ENCODE data around the gene RAB15. TPM values are rescaled to one million over a fixed set of nuclear protein-coding genes. Genes with fewer than 3 reads are reported as not detected.

Gene RAB15
- total RNA-seq, 3 donors from 2014 or later = 1.3 to 24.0 (median 17.7) TPM

GRCh38 chr14:64928239-64929013, 43.7 kb downstream of the RAB15 start:
- DNase-seq (ENCODE audit: low spot score in 2 of 2) = no peak
- H3K9me3 ChIP-seq = no peaks in the 10 kb centered on the region
- H3K27me3 ChIP-seq = no peaks in the 10 kb centered on the region
- intact Hi-C loops (cut with DNase I; ENCODE audit: low total_unique reads) = no loop called here
- H3K4me1 ChIP-seq = no peaks in the 10 kb centered on the region
- H3K27ac ChIP-seq = no peak overlapping the region
- no peaks in the 10 kb centered on the region for H3K36me3 ChIP-seq
- TF ChIP-seq CTCF (IDR thresholded peaks at IDR 0.05) (no peak), POLR2A (IDR thresholded peaks at IDR 0.05) (no peak), POLR2AphosphoS5 (IDR thresholded peaks at IDR 0.05) (no peak)
- no peak overlapping the region for H3K4me3 ChIP-seq

- Histone ChIP-seq H3K27ac (no peak overlapping the region), H3K9me3 (no peaks in the 10 kb centered on the region), H3K27me3 (no peaks in the 10 kb centered on the region), H3K4me3 (no peak overlapping the region), H3K4me1 (no peaks in the 10 kb centered on the region), H3K36me3 (no peaks in the 10 kb centered on the region)
- TF ChIP-seq CTCF (IDR thresholded peaks at IDR 0.05) = no peak
- TF ChIP-seq POLR2AphosphoS5 (IDR thresholded peaks at IDR 0.05) = no peak
- no peak for TF ChIP-seq POLR2A (IDR thresholded peaks at IDR 0.05)
- no peak for DNase-seq (ENCODE audit: low spot score in 2 of 2)
- intact Hi-C loops (cut with DNase I; ENCODE audit: low total_unique reads) = no loop called here
Measured at GRCh38 chr14:64927031-64927430, 45.1 kb downstream of the RAB15 start.

- intact Hi-C loops (cut with DNase I; ENCODE audit: low total_unique reads) = no loop called here
- H3K4me1 ChIP-seq = no peaks in the 10 kb centered on the region
- H3K4me3 ChIP-seq = no peak overlapping the region
- H3K27me3 ChIP-seq = no peaks in the 10 kb centered on the region
- DNase-seq (ENCODE audit: low spot score in 2 of 2) = no peak
- no peaks in the 10 kb centered on the region for H3K36me3 ChIP-seq
- H3K27ac ChIP-seq = no peak overlapping the region
- no peaks in the 10 kb centered on the region for H3K9me3 ChIP-seq
- no peak for TF ChIP-seq POLR2AphosphoS5 (IDR thresholded peaks at IDR 0.05)
- no peak for TF ChIP-seq CTCF (IDR thresholded peaks at IDR 0.05)
- TF ChIP-seq POLR2A (IDR thresholded peaks at IDR 0.05) = no peak
Measured at GRCh38 chr14:64926398-64926995, 45.6 kb downstream of the RAB15 start.

- intact Hi-C loops (cut with DNase I; ENCODE audit: low total_unique reads) = no loop called here
- DNase-seq (ENCODE audit: low spot score in 2 of 2) = no peak
- Histone ChIP-seq H3K27ac (no peak overlapping the region), H3K36me3 (no peaks in the 10 kb centered on the region), H3K4me1 (no peaks in the 10 kb centered on the region), H3K4me3 (no peak overlapping the region), H3K9me3 (no peaks in the 10 kb centered on the region), H3K27me3 (no peaks in the 10 kb centered on the region)
- no peak for TF ChIP-seq CTCF (IDR thresholded peaks at IDR 0.05)
Measured at GRCh38 chr14:64923015-64923414, 49.1 kb downstream of the RAB15 start.

GRCh38 chr14:64920465-64920864, 51.7 kb downstream of the RAB15 start:
- Histone ChIP-seq H3K27ac (no peak overlapping the region), H3K36me3 (no peaks in the 10 kb centered on the region), H3K4me3 (no peak overlapping the region), H3K27me3 (no peaks in the 10 kb centered on the region), H3K9me3 (no peaks in the 10 kb centered on the region), H3K4me1 (peaks cover 0 to 4% of the 10 kb centered on the region in 2 donors)
- TF ChIP-seq POLR2A (IDR thresholded peaks at IDR 0.05) = no peak
- no peak for TF ChIP-seq POLR2AphosphoS5 (IDR thresholded peaks at IDR 0.05)
- TF ChIP-seq CTCF (IDR thresholded peaks at IDR 0.05) = no peak
- DNase-seq (ENCODE audit: low spot score in 2 of 2) = no peak
- intact Hi-C loops (cut with DNase I; ENCODE audit: low total_unique reads) = no loop called here

Measured in breast epithelium (tissue), 4 donors.